Breast epithelium (tissue), 4 donors: ENCODE results near the gene DPYD. TPM values are rescaled to one million over a fixed set of nuclear protein-coding genes. Genes with fewer than 3 reads are reported as not detected.

Experiments
- DNase-seq, 2 donors: peaks; one replicate each; pipeline ENCODE4 v3.0.0-alpha.2; 2019; ENCODE audit warnings: low spot score in 2 of 2
- H3K27ac ChIP-seq, 2 donors: fragments of 200-600 bp; sonication (generic) in 1 of 2; one replicate each; pipeline ENCODE4 v1.5.1; 2016 to 2019; ENCODE audit warnings: mild to moderate bottlenecking in 1 of 2
- H3K27me3 ChIP-seq, 2 donors: fragments of 200-600 bp; sonication (generic) in 1 of 2; one replicate each; pipeline versions ENCODE4 v1.5.1 to v1.6.0; 2017 to 2019; ENCODE audit warnings: control low read depth in 1 of 2, mild to moderate bottlenecking in 1 of 2
- H3K36me3 ChIP-seq: fragments of 200-600 bp; one replicate; pipeline ENCODE4 v1.5.1; 2019
- H3K4me1 ChIP-seq, 2 donors: fragments of 200-600 bp; sonication (generic); one replicate each; pipeline ENCODE4 v1.5.1; 2016 to 2019; ENCODE audit warnings: control low read depth in 1 of 2
- H3K4me3 ChIP-seq, 3 donors: fragments of 200-600 bp; sonication (generic); 1 replicate in 2 of 3; 2 replicates in 1 of 3; pipeline ENCODE4 v1.5.1; 2016 to 2019; ENCODE audit warnings: mild to moderate bottlenecking in 3 of 3, moderate library complexity in 2 of 3
- H3K9me3 ChIP-seq, 2 donors: fragments of 200-600 bp; sonication (generic) in 1 of 2; one replicate each; pipeline ENCODE4 v1.5.1; 2016 to 2019; ENCODE audit warnings: control low read depth in 1 of 2
- CTCF ChIP-seq, 3 donors: fragments of 450-650 bp; IDR thresholded peaks; one replicate each; pipeline ENCODE4 v1.5.1; 2016 to 2017; ENCODE audit warnings: antibody characterized with exemption in 3 of 3, mild to moderate bottlenecking in 3 of 3, moderate library complexity in 3 of 3
- POLR2A ChIP-seq: fragments of 450-650 bp; IDR thresholded peaks from one replicate; pipeline ENCODE4 v1.6.1; 2016; ENCODE audit warnings: antibody characterized with exemption, mild to moderate bottlenecking, moderate library complexity
- POLR2AphosphoS5 ChIP-seq, 3 donors: sonication (generic); formaldehyde crosslinking; IDR thresholded peaks; one replicate each; pipeline ENCODE4 v1.6.1; 2017; ENCODE audit warnings: antibody characterized with exemption in 3 of 3
- intact Hi-C: fragments of 100-400 bp; cut with DNase I; formaldehyde crosslinking; loops from one replicate; pipeline ENCODE4 v1.15.1; 2023; ENCODE audit warnings: low total_unique reads
- total RNA-seq, 3 donors: library from RNA; depleted of rRNA; stranded (reverse); fragments of >200 nt; gene quantifications; one replicate each; pipeline ENCODE4 v1.1.0, GENCODE V29; 2016

Gene DPYD
- total RNA-seq, 3 donors from 2014 or later, result 56.4 to 95.1 (median 58.1) TPM

GRCh38 chr1:97739596-97740103, 181.2 kb downstream of the DPYD start:
- Histone ChIP-seq H3K27me3 (no peaks in the 10 kb centered on the region), H3K36me3 (no peaks in the 10 kb centered on the region), H3K27ac (no peak overlapping the region), H3K4me1 (no peaks in the 10 kb centered on the region), H3K9me3 (no peaks in the 10 kb centered on the region), H3K4me3 (no peak overlapping the region)
- intact Hi-C loops, result loop anchor here (5.0 kb wide), 1 partner anchor 1912 kb away; no protein-coding TSS in a partner anchor
- TF ChIP-seq CTCF (IDR thresholded peaks at IDR 0.05) (no peak), POLR2AphosphoS5 (IDR thresholded peaks at IDR 0.05) (no peak), POLR2A (no peak)
- no peak for DNase-seq

GRCh38 chr1:97738270-97738669, 182.6 kb downstream of the DPYD start:
- intact Hi-C loops, result loop anchor here (5.0 kb wide), 1 partner anchor 1911 kb away; no protein-coding TSS in a partner anchor
- Histone ChIP-seq H3K27ac (no peak overlapping the region), H3K9me3 (no peaks in the 10 kb centered on the region), H3K27me3 (no peaks in the 10 kb centered on the region), H3K36me3 (no peaks in the 10 kb centered on the region), H3K4me1 (no peaks in the 10 kb centered on the region), H3K4me3 (no peak overlapping the region)
- no peak for TF ChIP-seq POLR2A
- TF ChIP-seq POLR2AphosphoS5 (IDR thresholded peaks at IDR 0.05), result no peak
- TF ChIP-seq CTCF (IDR thresholded peaks at IDR 0.05), result no peak
- no peak for DNase-seq

GRCh38 chr1:97730271-97730670, 190.6 kb downstream of the DPYD start:
- H3K4me1 ChIP-seq, result no peaks in the 10 kb centered on the region
- H3K9me3 ChIP-seq, result no peaks in the 10 kb centered on the region
- intact Hi-C loops, result no loop called here
- no peak overlapping the region for H3K4me3 ChIP-seq
- TF ChIP-seq POLR2A (no peak), CTCF (IDR thresholded peaks at IDR 0.05) (no peak), POLR2AphosphoS5 (IDR thresholded peaks at IDR 0.05) (no peak)
- H3K27me3 ChIP-seq, result no peaks in the 10 kb centered on the region
- DNase-seq, result no peak
- H3K27ac ChIP-seq, result no peak overlapping the region
- H3K36me3 ChIP-seq, result no peaks in the 10 kb centered on the region

GRCh38 chr1:97728436-97728835, 192.4 kb downstream of the DPYD start:
- no peak for DNase-seq
- intact Hi-C loops, result no loop called here
- H3K36me3 ChIP-seq, result no peaks in the 10 kb centered on the region
- H3K4me3 ChIP-seq, result no peak overlapping the region
- no peak overlapping the region for H3K27ac ChIP-seq
- H3K27me3 ChIP-seq, result no peaks in the 10 kb centered on the region
- no peak for TF ChIP-seq CTCF (IDR thresholded peaks at IDR 0.05)
- no peak for TF ChIP-seq POLR2AphosphoS5 (IDR thresholded peaks at IDR 0.05)
- TF ChIP-seq POLR2A, result no peak
- no peaks in the 10 kb centered on the region for H3K9me3 ChIP-seq
- no peaks in the 10 kb centered on the region for H3K4me1 ChIP-seq

GRCh38 chr1:97727029-97727428, 193.8 kb downstream of the DPYD start:
- DNase-seq, result no peak

More at GRCh38 chr1:97727029-97727428, 193.8 kb downstream of the DPYD start:
- no peak overlapping the region for H3K27ac ChIP-seq
- no peak overlapping the region for H3K4me3 ChIP-seq
- H3K36me3 ChIP-seq, result no peaks in the 10 kb centered on the region
- H3K9me3 ChIP-seq, result no peaks in the 10 kb centered on the region
- no peaks in the 10 kb centered on the region for H3K27me3 ChIP-seq
- intact Hi-C loops, result no loop called here
- H3K4me1 ChIP-seq, result no peaks in the 10 kb centered on the region
- TF ChIP-seq POLR2A, result no peak
- TF ChIP-seq POLR2AphosphoS5 (IDR thresholded peaks at IDR 0.05), result no peak
- TF ChIP-seq CTCF (IDR thresholded peaks at IDR 0.05), result no peak
